PC-3 (cell line): ENCODE data around the gene ZC3H12C.

ENCODE experiments used
- CTCF ChIP-seq: fragments of 300-600 bp; sonication (generic); conservative IDR thresholded peaks from 2 replicates; pipeline ENCODE4 v1.5.1; 2017; ENCODE audit warnings: antibody characterized with exemption, low read depth, mild to moderate bottlenecking, low read length
- EZH2 ChIP-seq: fragments of 300-600 bp; sonication (generic); IDR thresholded peaks from one replicate; pipeline ENCODE4 v1.6.1; 2017; ENCODE audit warnings: antibody characterized with exemption, mild to moderate bottlenecking, low read length; ENCODE audit not compliant: unreplicated experiment
- EZH2phosphoT487 ChIP-seq: fragments of 300-600 bp; sonication (generic); IDR thresholded peaks from 2 replicates; pipeline ENCODE4 v1.6.1; 2018; ENCODE audit warnings: mild to moderate bottlenecking, antibody characterized with exemption, low read length, borderline replicate concordance

GRCh38 chr11:110200241-110200640 lies 107.0 kb downstream of the ZC3H12C start:
- TF ChIP-seq EZH2phosphoT487 (no peak), CTCF (no peak), EZH2 (no peak)
